GM12892 (cell line): ENCODE measurements around the gene TENM4.

Experiments used
- POLR2A ChIP-seq: IDR thresholded peaks from 2 replicates; pipeline ENCODE4 v1.6.1; 2011; ENCODE audit warnings: low read depth, low read length, control low read depth
- POLR2AphosphoS5 ChIP-seq: IDR thresholded peaks from 2 replicates; pipeline ENCODE4 v1.6.1; 2011; ENCODE audit warnings: low read depth, low read length, control low read depth
- TAF1 ChIP-seq: IDR thresholded peaks from 2 replicates; pipeline ENCODE4 v1.6.1; 2011; ENCODE audit warnings: low read depth, mild to moderate bottlenecking, control low read depth, low read length, borderline replicate concordance

- TF ChIP-seq TAF1 (no peak), POLR2A (no peak), POLR2AphosphoS5 (no peak)
These were observed 609.3 kb downstream of the TENM4 start for GRCh38 chr11:78831571-78831970.
